WTC11 (cell line): ENCODE data around the gene CDH22. TPM values are rescaled to one million over a fixed set of nuclear protein-coding genes. Genes with fewer than 3 reads are reported as not detected.

ENCODE experiments used
- ATAC-seq: fragments of 200-7000 bp; cut with Tn5 transposase; 2 replicates; pipeline ENCODE4 v1.10.0; 2021; ENCODE audit warnings: mild to moderate bottlenecking, moderate library complexity
- CTCF ChIA-PET: fragments of 300-600 bp; sonication (Branson Sonifier 250); formaldehyde crosslinking; loops from one replicate; lab custom pipeline; 2021; ENCODE audit warnings: antibody characterized with exemption; lab: Charles Lee
- POLR2A ChIA-PET: fragments of 350-600 bp; sonication (Branson Sonifier 250); formaldehyde crosslinking; loops from one replicate; lab custom pipeline; 2021; ENCODE audit warnings: antibody characterized with exemption; lab: Charles Lee
- DNase-seq: peaks from one replicate; pipeline ENCODE4 v3.0.0; 2021; ENCODE audit warnings: low spot score
- H3K27ac Mint-ChIP-seq: 2 replicates; pipeline ENCODE4 v1.8.0; 2021; ENCODE audit warnings: mixed read lengths
- H3K27me3 Mint-ChIP-seq: 2 replicates; pipeline ENCODE4 v1.8.0; 2021; ENCODE audit warnings: low read depth, mild to moderate bottlenecking, moderate library complexity, mixed read lengths
- H3K36me3 Mint-ChIP-seq: 2 replicates; pipeline ENCODE4 v1.8.0; 2021; ENCODE audit warnings: mixed read lengths
- H3K4me1 Mint-ChIP-seq: 2 replicates; pipeline ENCODE4 v1.8.0; 2022; ENCODE audit warnings: mixed read lengths
- H3K4me3 Mint-ChIP-seq: 2 replicates; pipeline ENCODE4 v1.8.0; 2021; ENCODE audit warnings: mild to moderate bottlenecking, moderate library complexity, mixed read lengths
- H3K9me3 Mint-ChIP-seq: 2 replicates; pipeline ENCODE4 v1.8.0; 2021; ENCODE audit warnings: mixed read lengths
- CREB1 ChIP-seq: sonication (generic); formaldehyde crosslinking; IDR thresholded peaks from 2 replicates; pipeline ENCODE4 v1.8.0; 2023; ENCODE audit warnings: mild to moderate bottlenecking, missing genetic modification reagents
- EMX1 ChIP-seq: fragments of 250-450 bp; sonication (Bioruptor Pico); IDR thresholded peaks from 2 replicates; pipeline ENCODE4 v1.8.0; 2021; ENCODE audit warnings: mild to moderate bottlenecking
- FOXP1 ChIP-seq: sonication (generic); formaldehyde crosslinking; IDR thresholded peaks from 2 replicates; pipeline ENCODE4 v1.8.0; 2022; ENCODE audit warnings: missing genetic modification reagents, mild to moderate bottlenecking, moderate library complexity, borderline replicate concordance
- JUN ChIP-seq: sonication (generic); formaldehyde crosslinking; IDR thresholded peaks from 2 replicates; pipeline ENCODE4 v1.8.0; 2023; ENCODE audit warnings: mild to moderate bottlenecking, missing genetic modification reagents
- KAT7 ChIP-seq: sonication (generic); formaldehyde crosslinking; IDR thresholded peaks from 2 replicates; pipeline ENCODE4 v1.8.1; 2023; ENCODE audit warnings: missing genetic modification reagents, mild to moderate bottlenecking, borderline replicate concordance
- NFYB ChIP-seq: sonication (generic); formaldehyde crosslinking; conservative IDR thresholded peaks from 2 replicates; pipeline ENCODE4 v1.8.0; 2022; ENCODE audit warnings: low read depth, missing genetic modification reagents
- TEAD1 ChIP-seq: sonication (generic); formaldehyde crosslinking; IDR thresholded peaks from 2 replicates; pipeline ENCODE4 v1.8.0; 2022; ENCODE audit warnings: mild to moderate bottlenecking, missing genetic modification reagents
- ZBTB21 ChIP-seq: sonication (generic); formaldehyde crosslinking; IDR thresholded peaks from 2 replicates; pipeline ENCODE4 v1.8.1; 2023; ENCODE audit warnings: mild to moderate bottlenecking, missing genetic modification reagents, borderline replicate concordance
- ZNF219 ChIP-seq: sonication (generic); formaldehyde crosslinking; IDR thresholded peaks from 2 replicates; pipeline ENCODE4 v1.8.0; 2023; ENCODE audit warnings: missing genetic modification reagents, mild to moderate bottlenecking, borderline replicate concordance
- ZNF423 ChIP-seq: fragments of 250-450 bp; sonication (Bioruptor Pico); IDR thresholded peaks from 2 replicates; pipeline ENCODE4 v2.1.2; 2022; ENCODE audit warnings: mild to moderate bottlenecking, moderate library complexity
- total RNA-seq: library from RNA; stranded (reverse); gene quantifications from 3 replicates; pipeline ENCODE4 v1.2.3, GENCODE V29; 2021
- TF ChIP-seq, protein P1 (sequence below): sonication (generic); formaldehyde crosslinking; IDR thresholded peaks from 2 replicates; pipeline ENCODE4 v1.8.1; 2023; ENCODE audit warnings: mild to moderate bottlenecking, missing genetic modification reagents
- TF ChIP-seq, protein P2 (sequence below): sonication (generic); formaldehyde crosslinking; IDR thresholded peaks from 2 replicates; pipeline ENCODE4 v1.8.0; 2022; ENCODE audit warnings: missing genetic modification reagents
- TF ChIP-seq, protein P3 (sequence below): sonication (generic); formaldehyde crosslinking; IDR thresholded peaks from 2 replicates; pipeline ENCODE4 v1.8.1; 2022; ENCODE audit warnings: low read depth, mild to moderate bottlenecking, moderate library complexity, missing genetic modification reagents, borderline replicate concordance
- TF ChIP-seq, protein P4 (sequence below): sonication (generic); formaldehyde crosslinking; IDR thresholded peaks from 2 replicates; pipeline ENCODE4 v1.8.1; 2022; ENCODE audit warnings: low read depth, missing genetic modification reagents, borderline replicate concordance
- TF ChIP-seq, protein P5 (sequence below): fragments of 250-450 bp; sonication (Bioruptor Pico); IDR thresholded peaks from 2 replicates; pipeline ENCODE4 v1.8.0; 2021; ENCODE audit warnings: mild to moderate bottlenecking
- TF ChIP-seq, protein P6 (sequence below): fragments of 250-450 bp; sonication (Bioruptor Pico); IDR thresholded peaks from 2 replicates; pipeline ENCODE4 v1.9.0; 2021; ENCODE audit warnings: mild to moderate bottlenecking
- TF ChIP-seq, protein P7 (sequence below): sonication (generic); formaldehyde crosslinking; IDR thresholded peaks from 2 replicates; pipeline ENCODE4 v1.8.1; 2022; ENCODE audit warnings: mild to moderate bottlenecking, missing genetic modification reagents, moderate library complexity, borderline replicate concordance
- TF ChIP-seq, protein P8 (sequence below): sonication (generic); formaldehyde crosslinking; IDR thresholded peaks from 2 replicates; pipeline ENCODE4 v1.8.0; 2023; ENCODE audit warnings: missing genetic modification reagents, mild to moderate bottlenecking, borderline replicate concordance

Gene CDH22
- total RNA-seq, 1 experiment from 2014 or later, result 0.13 TPM

DNA sequence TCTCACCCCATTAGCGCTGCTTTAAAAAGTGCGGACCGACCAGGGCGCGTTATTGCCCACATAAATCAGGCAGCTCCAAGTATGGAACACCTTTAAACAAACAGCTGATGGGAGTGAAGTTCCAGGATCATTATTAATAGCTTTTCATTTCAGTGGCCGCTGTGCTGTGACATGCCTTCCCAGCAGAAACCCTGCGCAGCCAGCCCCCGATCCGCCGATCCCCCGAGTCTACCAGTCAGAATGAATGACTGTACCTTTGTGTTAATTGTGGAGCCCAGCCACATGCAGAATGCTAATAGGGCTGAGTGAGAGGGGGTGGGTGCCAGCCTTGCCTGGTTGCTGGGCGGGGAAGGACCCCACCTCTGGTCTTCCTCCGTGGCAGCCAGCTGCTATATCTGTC lies 21.9 kb downstream of the CDH22 start (continued):
- TF ChIP-seq TEAD1 (CRISPR knock-in tag) (no peak), ZNF219 (CRISPR knock-in tag) (no peak), CREB1 (CRISPR knock-in tag) (no peak)
- TF ChIP-seq, protein P1, sequence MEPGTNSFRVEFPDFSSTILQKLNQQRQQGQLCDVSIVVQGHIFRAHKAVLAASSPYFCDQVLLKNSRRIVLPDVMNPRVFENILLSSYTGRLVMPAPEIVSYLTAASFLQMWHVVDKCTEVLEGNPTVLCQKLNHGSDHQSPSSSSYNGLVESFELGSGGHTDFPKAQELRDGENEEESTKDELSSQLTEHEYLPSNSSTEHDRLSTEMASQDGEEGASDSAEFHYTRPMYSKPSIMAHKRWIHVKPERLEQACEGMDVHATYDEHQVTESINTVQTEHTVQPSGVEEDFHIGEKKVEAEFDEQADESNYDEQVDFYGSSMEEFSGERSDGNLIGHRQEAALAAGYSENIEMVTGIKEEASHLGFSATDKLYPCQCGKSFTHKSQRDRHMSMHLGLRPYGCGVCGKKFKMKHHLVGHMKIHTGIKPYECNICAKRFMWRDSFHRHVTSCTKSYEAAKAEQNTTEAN (CRISPR knock-in tag), result no peak

DNA sequence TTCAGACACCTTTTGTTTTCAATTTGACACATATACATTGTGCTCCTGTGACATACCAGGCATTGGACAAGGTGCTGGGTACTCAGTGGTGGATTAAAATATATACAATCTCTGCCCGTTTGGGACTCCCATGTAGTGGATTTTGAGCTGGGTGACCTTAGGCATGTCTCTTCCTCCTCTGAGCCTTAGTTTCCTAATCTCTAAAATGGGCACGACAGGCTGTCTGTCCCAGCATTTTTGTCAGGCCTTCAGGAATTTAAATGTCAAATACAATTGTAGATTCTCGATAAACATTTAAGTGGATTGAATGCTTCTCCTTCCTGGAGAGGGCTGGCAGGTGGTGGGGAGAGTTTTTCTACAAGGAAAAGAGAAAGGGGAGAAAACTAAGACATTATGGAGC lies 22.6 kb downstream of the CDH22 start:
- Mint-ChIP-seq H3K36me3 (no peaks in the 10 kb centered on the region), H3K27ac (no peak overlapping the region), H3K4me3 (no peak overlapping the region), H3K9me3 (no peaks in the 10 kb centered on the region), H3K27me3 (no peaks in the 10 kb centered on the region; the same call in 1 of the 2 replicates), H3K4me1 (peaks cover 13% of the 10 kb centered on the region)
- DNase-seq (no peak), ATAC-seq (no peak)
- no peak for TF ChIP-seq NFYB
- TF ChIP-seq KAT7 (CRISPR knock-in tag), result no peak
- TF ChIP-seq, protein P2, sequence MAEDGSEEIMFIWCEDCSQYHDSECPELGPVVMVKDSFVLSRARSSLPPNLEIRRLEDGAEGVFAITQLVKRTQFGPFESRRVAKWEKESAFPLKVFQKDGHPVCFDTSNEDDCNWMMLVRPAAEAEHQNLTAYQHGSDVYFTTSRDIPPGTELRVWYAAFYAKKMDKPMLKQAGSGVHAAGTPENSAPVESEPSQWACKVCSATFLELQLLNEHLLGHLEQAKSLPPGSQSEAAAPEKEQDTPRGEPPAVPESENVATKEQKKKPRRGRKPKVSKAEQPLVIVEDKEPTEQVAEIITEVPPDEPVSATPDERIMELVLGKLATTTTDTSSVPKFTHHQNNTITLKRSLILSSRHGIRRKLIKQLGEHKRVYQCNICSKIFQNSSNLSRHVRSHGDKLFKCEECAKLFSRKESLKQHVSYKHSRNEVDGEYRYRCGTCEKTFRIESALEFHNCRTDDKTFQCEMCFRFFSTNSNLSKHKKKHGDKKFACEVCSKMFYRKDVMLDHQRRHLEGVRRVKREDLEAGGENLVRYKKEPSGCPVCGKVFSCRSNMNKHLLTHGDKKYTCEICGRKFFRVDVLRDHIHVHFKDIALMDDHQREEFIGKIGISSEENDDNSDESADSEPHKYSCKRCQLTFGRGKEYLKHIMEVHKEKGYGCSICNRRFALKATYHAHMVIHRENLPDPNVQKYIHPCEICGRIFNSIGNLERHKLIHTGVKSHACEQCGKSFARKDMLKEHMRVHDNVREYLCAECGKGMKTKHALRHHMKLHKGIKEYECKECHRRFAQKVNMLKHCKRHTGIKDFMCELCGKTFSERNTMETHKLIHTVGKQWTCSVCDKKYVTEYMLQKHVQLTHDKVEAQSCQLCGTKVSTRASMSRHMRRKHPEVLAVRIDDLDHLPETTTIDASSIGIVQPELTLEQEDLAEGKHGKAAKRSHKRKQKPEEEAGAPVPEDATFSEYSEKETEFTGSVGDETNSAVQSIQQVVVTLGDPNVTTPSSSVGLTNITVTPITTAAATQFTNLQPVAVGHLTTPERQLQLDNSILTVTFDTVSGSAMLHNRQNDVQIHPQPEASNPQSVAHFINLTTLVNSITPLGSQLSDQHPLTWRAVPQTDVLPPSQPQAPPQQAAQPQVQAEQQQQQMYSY (CRISPR knock-in tag), result no peak
- no peak for TF ChIP-seq ZNF423 (CRISPR knock-in tag)
- TF ChIP-seq EMX1, result no peak
- TF ChIP-seq, protein P3, sequence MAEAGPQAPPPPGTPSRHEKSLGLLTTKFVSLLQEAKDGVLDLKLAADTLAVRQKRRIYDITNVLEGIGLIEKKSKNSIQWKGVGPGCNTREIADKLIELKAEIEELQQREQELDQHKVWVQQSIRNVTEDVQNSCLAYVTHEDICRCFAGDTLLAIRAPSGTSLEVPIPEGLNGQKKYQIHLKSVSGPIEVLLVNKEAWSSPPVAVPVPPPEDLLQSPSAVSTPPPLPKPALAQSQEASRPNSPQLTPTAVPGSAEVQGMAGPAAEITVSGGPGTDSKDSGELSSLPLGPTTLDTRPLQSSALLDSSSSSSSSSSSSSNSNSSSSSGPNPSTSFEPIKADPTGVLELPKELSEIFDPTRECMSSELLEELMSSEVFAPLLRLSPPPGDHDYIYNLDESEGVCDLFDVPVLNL (CRISPR knock-in tag), result no peak
- TF ChIP-seq, protein P4, sequence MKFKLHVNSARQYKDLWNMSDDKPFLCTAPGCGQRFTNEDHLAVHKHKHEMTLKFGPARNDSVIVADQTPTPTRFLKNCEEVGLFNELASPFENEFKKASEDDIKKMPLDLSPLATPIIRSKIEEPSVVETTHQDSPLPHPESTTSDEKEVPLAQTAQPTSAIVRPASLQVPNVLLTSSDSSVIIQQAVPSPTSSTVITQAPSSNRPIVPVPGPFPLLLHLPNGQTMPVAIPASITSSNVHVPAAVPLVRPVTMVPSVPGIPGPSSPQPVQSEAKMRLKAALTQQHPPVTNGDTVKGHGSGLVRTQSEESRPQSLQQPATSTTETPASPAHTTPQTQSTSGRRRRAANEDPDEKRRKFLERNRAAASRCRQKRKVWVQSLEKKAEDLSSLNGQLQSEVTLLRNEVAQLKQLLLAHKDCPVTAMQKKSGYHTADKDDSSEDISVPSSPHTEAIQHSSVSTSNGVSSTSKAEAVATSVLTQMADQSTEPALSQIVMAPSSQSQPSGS (CRISPR knock-in tag), result no peak
- TF ChIP-seq, protein P5, sequence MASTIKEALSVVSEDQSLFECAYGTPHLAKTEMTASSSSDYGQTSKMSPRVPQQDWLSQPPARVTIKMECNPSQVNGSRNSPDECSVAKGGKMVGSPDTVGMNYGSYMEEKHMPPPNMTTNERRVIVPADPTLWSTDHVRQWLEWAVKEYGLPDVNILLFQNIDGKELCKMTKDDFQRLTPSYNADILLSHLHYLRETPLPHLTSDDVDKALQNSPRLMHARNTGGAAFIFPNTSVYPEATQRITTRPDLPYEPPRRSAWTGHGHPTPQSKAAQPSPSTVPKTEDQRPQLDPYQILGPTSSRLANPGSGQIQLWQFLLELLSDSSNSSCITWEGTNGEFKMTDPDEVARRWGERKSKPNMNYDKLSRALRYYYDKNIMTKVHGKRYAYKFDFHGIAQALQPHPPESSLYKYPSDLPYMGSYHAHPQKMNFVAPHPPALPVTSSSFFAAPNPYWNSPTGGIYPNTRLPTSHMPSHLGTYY (CRISPR knock-in tag), result no peak
- POLR2A ChIA-PET, result no interaction called here
- CTCF ChIA-PET, result no interaction called here

DNA sequence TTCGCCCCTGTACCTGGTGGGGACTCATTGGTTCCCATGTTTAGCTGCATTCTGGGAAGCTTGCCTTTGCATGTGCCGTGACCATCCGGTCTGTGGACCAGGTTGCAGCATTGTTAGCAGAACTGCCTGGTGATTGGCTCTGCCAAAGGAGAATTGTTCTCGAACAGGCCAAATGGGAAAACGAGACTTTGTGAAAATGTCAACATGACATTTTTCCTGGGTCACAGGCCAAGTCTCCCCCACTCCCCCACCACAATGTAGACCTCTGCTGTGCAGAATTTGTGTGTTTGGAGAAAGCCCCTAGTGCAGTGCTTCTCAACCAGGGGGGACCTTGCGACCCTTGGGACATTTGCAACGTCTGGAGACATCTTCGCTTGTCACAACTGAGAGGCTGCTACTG lies 23.2 kb downstream of the CDH22 start:
- Mint-ChIP-seq H3K27ac (no peak overlapping the region), H3K36me3 (no peaks in the 10 kb centered on the region), H3K4me1 (peaks cover 13% of the 10 kb centered on the region), H3K9me3 (no peaks in the 10 kb centered on the region), H3K27me3 (no peaks in the 10 kb centered on the region; the same call in 1 of the 2 replicates), H3K4me3 (no peak overlapping the region)
- CTCF ChIA-PET, result interaction anchor here (2.7 to 3.2 kb wide), 2 partner anchors 22 to 64 kb away, joined by 9 to 16 read pairs; no protein-coding TSS in a partner anchor
- DNase-seq, result no peak
- POLR2A ChIA-PET, result no interaction called here
- ATAC-seq, result no peak
- TF ChIP-seq FOXP1 (CRISPR knock-in tag) (no peak), EMX1 (no peak), KAT7 (CRISPR knock-in tag) (no peak), JUN (CRISPR knock-in tag) (no peak), ZBTB21 (CRISPR knock-in tag) (no peak)
- TF ChIP-seq, protein P6, sequence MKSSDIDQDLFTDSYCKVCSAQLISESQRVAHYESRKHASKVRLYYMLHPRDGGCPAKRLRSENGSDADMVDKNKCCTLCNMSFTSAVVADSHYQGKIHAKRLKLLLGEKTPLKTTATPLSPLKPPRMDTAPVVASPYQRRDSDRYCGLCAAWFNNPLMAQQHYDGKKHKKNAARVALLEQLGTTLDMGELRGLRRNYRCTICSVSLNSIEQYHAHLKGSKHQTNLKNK, result no peak
- TF ChIP-seq, protein P7, sequence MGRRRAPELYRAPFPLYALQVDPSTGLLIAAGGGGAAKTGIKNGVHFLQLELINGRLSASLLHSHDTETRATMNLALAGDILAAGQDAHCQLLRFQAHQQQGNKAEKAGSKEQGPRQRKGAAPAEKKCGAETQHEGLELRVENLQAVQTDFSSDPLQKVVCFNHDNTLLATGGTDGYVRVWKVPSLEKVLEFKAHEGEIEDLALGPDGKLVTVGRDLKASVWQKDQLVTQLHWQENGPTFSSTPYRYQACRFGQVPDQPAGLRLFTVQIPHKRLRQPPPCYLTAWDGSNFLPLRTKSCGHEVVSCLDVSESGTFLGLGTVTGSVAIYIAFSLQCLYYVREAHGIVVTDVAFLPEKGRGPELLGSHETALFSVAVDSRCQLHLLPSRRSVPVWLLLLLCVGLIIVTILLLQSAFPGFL (CRISPR knock-in tag), result no peak
- TF ChIP-seq, protein P8, sequence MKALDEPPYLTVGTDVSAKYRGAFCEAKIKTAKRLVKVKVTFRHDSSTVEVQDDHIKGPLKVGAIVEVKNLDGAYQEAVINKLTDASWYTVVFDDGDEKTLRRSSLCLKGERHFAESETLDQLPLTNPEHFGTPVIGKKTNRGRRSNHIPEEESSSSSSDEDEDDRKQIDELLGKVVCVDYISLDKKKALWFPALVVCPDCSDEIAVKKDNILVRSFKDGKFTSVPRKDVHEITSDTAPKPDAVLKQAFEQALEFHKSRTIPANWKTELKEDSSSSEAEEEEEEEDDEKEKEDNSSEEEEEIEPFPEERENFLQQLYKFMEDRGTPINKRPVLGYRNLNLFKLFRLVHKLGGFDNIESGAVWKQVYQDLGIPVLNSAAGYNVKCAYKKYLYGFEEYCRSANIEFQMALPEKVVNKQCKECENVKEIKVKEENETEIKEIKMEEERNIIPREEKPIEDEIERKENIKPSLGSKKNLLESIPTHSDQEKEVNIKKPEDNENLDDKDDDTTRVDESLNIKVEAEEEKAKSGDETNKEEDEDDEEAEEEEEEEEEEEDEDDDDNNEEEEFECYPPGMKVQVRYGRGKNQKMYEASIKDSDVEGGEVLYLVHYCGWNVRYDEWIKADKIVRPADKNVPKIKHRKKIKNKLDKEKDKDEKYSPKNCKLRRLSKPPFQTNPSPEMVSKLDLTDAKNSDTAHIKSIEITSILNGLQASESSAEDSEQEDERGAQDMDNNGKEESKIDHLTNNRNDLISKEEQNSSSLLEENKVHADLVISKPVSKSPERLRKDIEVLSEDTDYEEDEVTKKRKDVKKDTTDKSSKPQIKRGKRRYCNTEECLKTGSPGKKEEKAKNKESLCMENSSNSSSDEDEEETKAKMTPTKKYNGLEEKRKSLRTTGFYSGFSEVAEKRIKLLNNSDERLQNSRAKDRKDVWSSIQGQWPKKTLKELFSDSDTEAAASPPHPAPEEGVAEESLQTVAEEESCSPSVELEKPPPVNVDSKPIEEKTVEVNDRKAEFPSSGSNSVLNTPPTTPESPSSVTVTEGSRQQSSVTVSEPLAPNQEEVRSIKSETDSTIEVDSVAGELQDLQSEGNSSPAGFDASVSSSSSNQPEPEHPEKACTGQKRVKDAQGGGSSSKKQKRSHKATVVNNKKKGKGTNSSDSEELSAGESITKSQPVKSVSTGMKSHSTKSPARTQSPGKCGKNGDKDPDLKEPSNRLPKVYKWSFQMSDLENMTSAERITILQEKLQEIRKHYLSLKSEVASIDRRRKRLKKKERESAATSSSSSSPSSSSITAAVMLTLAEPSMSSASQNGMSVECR (CRISPR knock-in tag), result no peak
